Measurements from ENCODE around the gene CHTF8. TPM values are rescaled to one million over a fixed set of nuclear protein-coding genes. Genes with fewer than 3 reads are reported as not detected.
"Not testable (repeated sequence)": the region's sequence is repeated elsewhere in the genome, so short reads cannot be mapped to it uniquely, and the experiment has no call there.

The CHTF8 gene
- total and polyA plus RNA-seq, 2 experiments from 2014 or later: 56.7 to 69.9 TPM

DNA sequence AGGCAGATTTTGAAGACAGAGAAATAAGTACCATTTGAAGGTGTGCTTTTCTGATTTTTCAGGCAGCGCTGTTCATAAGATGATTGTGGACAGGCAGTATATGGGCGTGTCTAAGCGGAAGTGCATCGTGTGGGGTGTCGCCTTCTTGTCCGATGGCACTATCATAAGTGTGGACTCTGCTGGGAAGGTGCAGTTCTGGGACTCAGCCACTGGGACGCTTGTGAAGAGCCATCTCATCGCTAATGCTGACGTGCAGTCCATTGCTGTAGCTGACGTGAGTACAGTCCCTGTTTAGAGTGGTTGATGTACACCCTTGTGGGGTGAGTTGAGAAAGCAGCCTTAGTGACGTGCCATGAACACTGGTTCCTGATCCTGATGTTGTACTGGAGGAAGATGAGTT lies 10.7 kb upstream of the CHTF8 start:
- in situ Hi-C loops (cut with MboI): no loop called here
- H3K79me2 ChIP-seq (ENCODE audit: insufficient read depth): peaks cover 61% of the 10 kb centered on the region
- 90 to 94% methylated on average over 11 of the region's 11 CpGs for WGBS, 2 experiments (ENCODE audit: low coverage in 1 of 2, low lambda C conversion rate in 2 of 2, missing lambda C conversion rate in 2 of 2)

DNA sequence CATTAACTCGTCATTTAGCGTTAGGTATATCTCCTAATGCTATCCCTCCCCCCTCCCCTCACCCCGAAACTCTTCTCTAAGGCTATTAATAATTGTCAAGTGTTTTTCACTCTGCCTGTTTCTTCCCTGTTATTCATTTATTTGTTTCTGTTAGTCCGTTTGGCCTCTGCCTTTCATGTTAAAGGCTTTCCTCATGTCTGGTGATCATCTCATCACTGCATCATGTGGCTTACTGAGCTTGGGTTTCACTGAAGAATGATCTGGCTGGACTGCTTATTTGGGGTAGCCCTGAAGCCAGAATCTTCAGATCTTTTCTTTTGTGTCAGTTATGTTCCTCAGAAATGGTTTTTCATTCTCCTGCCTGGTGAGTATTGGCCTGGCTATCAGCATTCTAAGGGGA lies 9.5 kb upstream of the CHTF8 start:
- in situ Hi-C loops (cut with MboI): no loop called here
- Histone ChIP-seq H4K20me1 (ENCODE audit: insufficient read depth) (no peaks in the 10 kb centered on the region), H3K27me3 (replicated peaks; ENCODE audit: insufficient read depth) (no peaks in the 10 kb centered on the region), H2AFZ (no peak overlapping the region), H3K4me1 (ENCODE audit: insufficient read depth) (no peaks in the 10 kb centered on the region), H3K9me2 (ENCODE audit: insufficient read depth) (no peaks in the 10 kb centered on the region), H3K9me3 (ENCODE audit: low read depth) (no peaks in the 10 kb centered on the region), H3K79me2 (ENCODE audit: insufficient read depth) (peaks cover 73% of the 10 kb centered on the region), H3K4me3 (no peak overlapping the region), H3F3A (ENCODE audit: insufficient read depth) (0 out of 2 replicates have a peak, but pooled peaks cover 3% of the 10 kb centered on the region), H3K27ac (no peak overlapping the region), H3K4me2 (ENCODE audit: unreplicated experiment) (no peak overlapping the region), H3K9ac (no peak overlapping the region), H3K36me3 (ENCODE audit: low read depth) (peaks cover 67% of the 10 kb centered on the region)
- WGBS, 2 experiments (ENCODE audit: low coverage in 1 of 2, low lambda C conversion rate in 2 of 2, missing lambda C conversion rate in 2 of 2): 78 to 90% methylated on average over 2 to 4 of the region's 4 CpGs
- no peak for DNase-seq
- TF ChIP-seq EZH2 (IDR thresholded peaks at IDR 0.05; ENCODE audit: insufficient read depth, poor library complexity, severe bottlenecking) (no peak), EZH2phosphoT487 (IDR thresholded peaks at IDR 0.05; ENCODE audit: insufficient read depth, low read depth) (no peak)

More for the DNA sequence above, 10.7 kb upstream of the CHTF8 start:
- H3K9me3 ChIP-seq (ENCODE audit: low read depth): no peaks in the 10 kb centered on the region
- no peak for TF ChIP-seq EZH2phosphoT487 (IDR thresholded peaks at IDR 0.05; ENCODE audit: insufficient read depth, low read depth)
- TF ChIP-seq EZH2 (IDR thresholded peaks at IDR 0.05; ENCODE audit: insufficient read depth, poor library complexity, severe bottlenecking): no peak
- peaks cover 57% of the 10 kb centered on the region for H3K36me3 ChIP-seq (ENCODE audit: low read depth)
- H3K27ac ChIP-seq: no peak overlapping the region
- H4K20me1 ChIP-seq (ENCODE audit: insufficient read depth): no peaks in the 10 kb centered on the region
- no peak overlapping the region for H3K9ac ChIP-seq
- no peak overlapping the region for H3K4me3 ChIP-seq
- DNase-seq: peak; percentile 12
- no peaks in the 10 kb centered on the region for H3F3A ChIP-seq (ENCODE audit: insufficient read depth)
- H3K4me1 ChIP-seq (ENCODE audit: insufficient read depth): no peaks in the 10 kb centered on the region
- H2AFZ ChIP-seq: no peak overlapping the region
- no peak overlapping the region for H3K4me2 ChIP-seq (ENCODE audit: unreplicated experiment)
- no peaks in the 10 kb centered on the region for H3K27me3 ChIP-seq (replicated peaks; ENCODE audit: insufficient read depth)
- H3K9me2 ChIP-seq (ENCODE audit: insufficient read depth): no peaks in the 10 kb centered on the region

DNA sequence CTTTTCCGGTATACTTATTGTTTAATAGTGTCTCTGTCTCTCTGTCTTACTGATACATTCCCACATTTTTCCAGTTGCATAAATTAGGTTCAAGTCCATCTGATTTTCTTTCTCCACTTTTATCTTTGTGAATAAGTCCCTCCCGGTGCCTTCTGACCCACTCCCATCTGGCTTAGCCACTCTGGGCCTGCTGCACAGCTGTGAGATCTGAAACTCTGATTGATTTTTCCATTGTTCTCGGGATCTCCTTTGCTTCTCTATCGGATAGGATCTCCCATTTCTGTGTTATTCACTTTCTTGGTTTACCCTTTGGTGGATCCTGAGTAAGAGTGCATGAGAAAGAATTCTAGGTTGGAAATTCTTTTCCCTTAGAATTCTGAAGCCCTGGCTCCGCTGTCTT lies 8.6 kb upstream of the CHTF8 start:
- peaks cover 63% of the 10 kb centered on the region for H3K36me3 ChIP-seq (ENCODE audit: low read depth)

DNA sequence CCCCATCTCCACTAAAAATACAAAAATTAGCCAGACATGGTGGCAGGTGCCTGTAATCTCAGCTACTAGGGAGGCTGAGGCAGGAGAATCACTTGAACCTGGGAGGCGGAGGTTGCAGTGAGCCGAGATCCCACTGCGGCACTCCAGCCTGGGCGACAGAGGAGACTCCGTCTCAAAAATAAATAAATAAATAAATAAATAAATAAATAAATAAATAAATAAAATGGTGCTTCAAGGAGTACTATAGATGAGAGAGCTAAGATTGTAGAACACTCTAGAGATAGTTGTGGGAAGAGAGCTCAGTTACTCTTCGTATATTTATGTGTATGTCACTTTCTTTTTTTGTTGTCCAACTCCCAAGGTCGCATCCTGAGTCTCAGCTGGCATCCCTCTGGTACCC lies 7.1 kb upstream of the CHTF8 start:
- H3K9me3 ChIP-seq (ENCODE audit: low read depth); H3K9me2 ChIP-seq (ENCODE audit: insufficient read depth); DNase-seq; H3F3A ChIP-seq (ENCODE audit: insufficient read depth); H4K20me1 ChIP-seq (ENCODE audit: insufficient read depth); H3K9ac ChIP-seq; H2AFZ ChIP-seq; H3K4me3 ChIP-seq; H3K4me1 ChIP-seq (ENCODE audit: insufficient read depth); H3K4me2 ChIP-seq (ENCODE audit: unreplicated experiment); H3K27me3 ChIP-seq (replicated peaks; ENCODE audit: insufficient read depth); H3K27ac ChIP-seq; in situ Hi-C loops (cut with MboI): not testable (repeated sequence)
- Histone ChIP-seq H3K36me3 (ENCODE audit: low read depth) (peaks cover 51% of the 10 kb centered on the region), H3K79me2 (ENCODE audit: insufficient read depth) (peaks cover 79% of the 10 kb centered on the region)
- WGBS, 2 experiments (ENCODE audit: low coverage in 1 of 2, low lambda C conversion rate in 2 of 2, missing lambda C conversion rate in 2 of 2): 98 to 100% methylated on average over 7 of the region's 7 CpGs

More for the DNA sequence above, 8.6 kb upstream of the CHTF8 start:
- 66 to 77% methylated on average over 5 of the region's 5 CpGs for WGBS, 2 experiments (ENCODE audit: low coverage in 1 of 2, low lambda C conversion rate in 2 of 2, missing lambda C conversion rate in 2 of 2)
- Histone ChIP-seq H2AFZ (no peak overlapping the region), H3K9ac (no peak overlapping the region), H3K27me3 (replicated peaks; ENCODE audit: insufficient read depth) (no peaks in the 10 kb centered on the region), H3K4me3 (no peak overlapping the region), H3K4me1 (ENCODE audit: insufficient read depth) (no peaks in the 10 kb centered on the region), H3F3A (ENCODE audit: insufficient read depth) (0 out of 2 replicates have a peak, but pooled peaks cover 7% of the 10 kb centered on the region), H3K79me2 (ENCODE audit: insufficient read depth) (peaks cover 76% of the 10 kb centered on the region), H3K27ac (no peak overlapping the region), H3K9me3 (ENCODE audit: low read depth) (no peaks in the 10 kb centered on the region), H4K20me1 (ENCODE audit: insufficient read depth) (no peaks in the 10 kb centered on the region), H3K4me2 (ENCODE audit: unreplicated experiment) (no peak overlapping the region), H3K9me2 (ENCODE audit: insufficient read depth) (no peaks in the 10 kb centered on the region)
- TF ChIP-seq EZH2phosphoT487 (IDR thresholded peaks at IDR 0.05; ENCODE audit: insufficient read depth, low read depth) (no peak), EZH2 (IDR thresholded peaks at IDR 0.05; ENCODE audit: insufficient read depth, poor library complexity, severe bottlenecking) (no peak)
- in situ Hi-C loops (cut with MboI): no loop called here
- no peak for DNase-seq

DNA sequence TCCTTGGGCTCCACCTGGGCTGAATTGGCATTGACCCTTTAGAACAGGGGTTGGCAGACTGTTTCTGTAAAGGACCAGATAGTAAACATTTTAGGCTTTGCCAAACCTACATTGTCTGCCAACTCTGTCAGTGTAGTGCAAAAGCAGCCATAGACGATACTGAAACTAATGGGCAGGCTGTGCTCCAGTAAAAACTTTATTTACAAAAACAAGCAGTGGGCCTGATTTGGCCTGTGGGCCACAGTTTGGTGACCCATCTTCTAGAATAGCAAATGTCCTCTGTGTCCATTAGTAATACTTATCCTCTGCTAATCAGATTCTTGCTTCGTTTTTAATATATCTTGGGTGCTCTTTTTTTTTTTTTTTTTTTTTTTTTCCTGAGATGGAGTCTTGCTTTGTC lies 6.2 kb upstream of the CHTF8 start:
- no peak overlapping the region for H2AFZ ChIP-seq
- no peak overlapping the region for H3K9ac ChIP-seq
- H3K9me3 ChIP-seq (ENCODE audit: low read depth): no peaks in the 10 kb centered on the region
- 0 out of 2 replicates have a peak, but pooled peaks cover 7% of the 10 kb centered on the region for H3F3A ChIP-seq (ENCODE audit: insufficient read depth)
- H3K36me3 ChIP-seq (ENCODE audit: low read depth): peaks cover 44% of the 10 kb centered on the region
- H3K4me1 ChIP-seq (ENCODE audit: insufficient read depth): peaks cover 1% of the 10 kb centered on the region; the same call in 1 of the 2 replicates
- no peak overlapping the region for H3K4me3 ChIP-seq
- H3K27me3 ChIP-seq (replicated peaks; ENCODE audit: insufficient read depth): no peaks in the 10 kb centered on the region
- H3K27ac ChIP-seq: no peak overlapping the region
- no peaks in the 10 kb centered on the region for H4K20me1 ChIP-seq (ENCODE audit: insufficient read depth)
- TF ChIP-seq EZH2phosphoT487 (IDR thresholded peaks at IDR 0.05; ENCODE audit: insufficient read depth, low read depth): no peak
- no peak for TF ChIP-seq EZH2 (IDR thresholded peaks at IDR 0.05; ENCODE audit: insufficient read depth, poor library complexity, severe bottlenecking)
- in situ Hi-C loops (cut with MboI): no loop called here
- no peak for DNase-seq
- H3K4me2 ChIP-seq (ENCODE audit: unreplicated experiment): no peak overlapping the region
- no peaks in the 10 kb centered on the region for H3K9me2 ChIP-seq (ENCODE audit: insufficient read depth)
- peaks cover 83% of the 10 kb centered on the region for H3K79me2 ChIP-seq (ENCODE audit: insufficient read depth)
- WGBS, 2 experiments (ENCODE audit: low coverage in 1 of 2, low lambda C conversion rate in 2 of 2, missing lambda C conversion rate in 2 of 2): 95 to 98% methylated on average over 2 of the region's 2 CpGs
